ENCODE data around the gene MPHOSPH9.

- TF ChIP-seq CTCF (optimal IDR thresholded peaks at IDR 0.05 in 1 of 3, IDR thresholded peaks at IDR 0.05 in 1 of 3, conservative IDR thresholded peaks at IDR 0.05 in 1 of 3; ENCODE audit: extremely low read depth in 1 of 3, insufficient read depth in 2 of 3, low read length in 3 of 3) (no peak), EZH2 (IDR thresholded peaks at IDR 0.05; ENCODE audit: low read length) (no peak)
Observed at GRCh38 chr12:123258593-123258992, 25.7 kb upstream of the MPHOSPH9 start.
